Stimulated activated CD4-positive, alpha-beta T cell treated with anti-CD3 and anti-CD28 coated beads, Interleukin-1b, Interleukin-23, amount 100 ng/mL, for 48 hours (primary cell): ENCODE measurements around the gene TCN2.
"Not testable (repeated sequence)": the region's sequence is repeated elsewhere in the genome, so short reads cannot be mapped to it uniquely, and the experiment has no call there.

Experiments used
- DNase-seq: peaks from one replicate; pipeline ENCODE4 v3.0.0-alpha.2; 2020

The TCN2 gene

DNA sequence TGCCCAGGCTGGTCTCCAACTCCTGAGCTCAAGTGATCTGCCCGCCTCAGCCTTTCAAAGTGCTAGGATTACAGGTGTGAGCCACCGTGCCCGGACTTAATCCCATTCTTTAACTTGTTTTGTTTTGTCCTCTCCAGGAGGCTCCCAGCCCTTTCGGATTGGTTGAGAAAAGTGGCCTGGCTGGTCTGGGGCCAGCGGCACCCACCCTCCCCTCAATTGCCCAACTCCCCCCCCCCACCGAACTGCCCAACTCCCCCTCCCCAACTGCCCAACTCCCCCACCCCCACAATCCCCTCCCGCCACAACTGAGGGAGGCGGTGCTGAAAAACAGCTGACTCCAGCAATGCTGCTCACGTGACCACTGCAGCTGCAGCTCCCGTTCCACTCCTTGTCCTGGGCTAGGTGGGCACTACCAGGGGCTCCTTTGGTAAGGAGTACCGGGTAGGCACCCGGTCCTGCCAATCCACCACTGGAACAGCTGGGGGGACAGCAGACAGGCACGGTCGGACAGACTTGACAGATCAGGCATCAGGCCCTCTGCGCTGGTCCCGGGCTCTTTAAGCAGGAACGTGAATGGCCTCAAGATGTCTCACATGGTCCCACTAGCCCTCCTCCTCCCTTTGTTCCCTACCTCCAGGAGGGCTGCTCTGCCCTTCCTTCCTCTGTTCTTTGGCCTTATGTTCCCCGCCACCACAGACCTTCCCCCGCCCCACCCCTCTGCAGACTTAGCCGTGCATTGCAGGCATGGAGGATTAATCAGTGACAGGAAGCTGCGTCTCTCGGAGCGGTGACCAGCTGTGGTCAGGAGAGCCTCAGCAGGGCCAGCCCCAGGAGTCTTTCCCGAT lies at the start of gene TCN2:
Gene TCN2, plus strand, starts transcription at position 720 of the 845 bp plus-strand sequence. CDS start 158 bp downstream, outside the sequence.
- DNase-seq, result peak; percentile 45

GRCh38 chr22:30557243-30557642 lies 49.7 kb upstream of the TCN2 start:
- DNase-seq, result no peak

DNA sequence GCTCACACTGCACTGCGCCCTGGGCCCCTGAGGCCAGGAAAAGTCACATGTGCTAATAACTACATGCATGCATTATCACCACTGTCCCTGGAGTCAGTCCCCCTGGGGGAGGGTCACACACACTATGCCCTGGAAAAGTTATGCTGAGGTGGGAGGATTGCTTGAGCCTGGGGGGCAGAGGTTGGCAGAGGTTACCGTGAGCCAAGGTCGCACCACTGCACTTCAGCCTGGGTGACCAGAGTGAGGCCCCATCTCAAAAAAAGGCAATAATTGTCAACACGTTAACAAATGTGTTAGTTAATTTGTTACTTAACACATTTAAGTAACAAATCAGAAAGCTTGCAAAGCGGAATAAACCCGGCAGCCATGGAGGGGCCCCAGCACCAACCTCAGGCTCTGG lies 47.1 kb upstream of the TCN2 start:
- DNase-seq, result no peak

DNA sequence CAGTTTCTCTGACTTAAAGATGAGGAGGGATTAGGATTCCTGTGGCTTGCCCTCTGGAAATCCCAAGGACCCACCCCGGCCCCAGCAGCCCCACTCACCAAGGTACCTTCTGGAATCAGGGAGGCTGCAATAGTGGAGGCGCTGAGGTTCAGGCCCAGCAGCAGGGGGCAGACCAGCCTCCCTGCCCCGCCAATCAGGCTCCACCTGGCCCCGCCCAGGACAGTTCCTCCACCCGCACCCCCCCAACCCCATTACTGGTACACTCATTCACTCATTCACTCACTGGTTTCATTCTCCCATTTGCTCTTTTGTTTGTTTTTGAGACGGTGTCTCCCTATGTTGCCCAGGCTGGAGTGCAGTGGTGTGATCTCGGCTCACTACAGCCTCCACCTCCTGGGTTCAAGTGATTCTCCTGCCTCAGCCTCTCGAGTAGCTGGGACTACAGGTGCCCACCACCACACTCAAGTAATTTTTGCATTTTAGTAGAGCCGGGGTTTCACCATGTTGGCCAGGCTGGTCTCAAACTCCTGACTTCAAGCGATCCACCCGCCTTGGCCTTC lies 46.3 kb upstream of the TCN2 start:
- peak; percentile 46 for DNase-seq

GRCh38 chr22:30561402-30562189 lies 45.4 kb upstream of the TCN2 start:
- no peak for DNase-seq

GRCh38 chr22:30562366-30562765 lies 44.6 kb upstream of the TCN2 start:
- DNase-seq, result no peak

GRCh38 chr22:30564045-30564760 lies 42.8 kb upstream of the TCN2 start:
- no peak for DNase-seq

- DNase-seq, result no peak
These were observed 42.2 kb upstream of the TCN2 start for GRCh38 chr22:30564761-30565119.

- DNase-seq, result no peak
These were observed 41.6 kb upstream of the TCN2 start for GRCh38 chr22:30565341-30565740.

DNA sequence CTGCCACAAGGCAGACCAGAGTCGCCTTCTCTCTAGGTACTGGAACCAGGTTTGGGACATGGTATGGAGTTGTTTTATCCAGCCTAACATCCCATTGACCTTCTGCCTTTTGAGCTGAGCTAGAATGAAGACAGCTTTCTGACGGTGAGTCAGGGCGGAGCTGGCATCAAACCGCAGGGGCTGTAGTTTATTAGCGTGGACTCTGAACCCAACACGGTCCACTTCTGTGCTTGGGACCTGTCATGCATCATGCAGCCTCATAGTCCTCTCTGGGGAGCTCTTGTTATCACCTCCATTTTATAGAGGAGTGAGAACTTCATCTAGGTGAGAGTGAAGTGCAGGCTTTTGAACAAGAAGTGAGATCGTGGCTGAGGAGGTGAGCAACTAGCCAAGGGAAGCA lies 40.8 kb upstream of the TCN2 start:
- DNase-seq, result no peak

- not testable (repeated sequence) for DNase-seq
These were observed 39.7 kb upstream of the TCN2 start for GRCh38 chr22:30567277-30567676.

DNA sequence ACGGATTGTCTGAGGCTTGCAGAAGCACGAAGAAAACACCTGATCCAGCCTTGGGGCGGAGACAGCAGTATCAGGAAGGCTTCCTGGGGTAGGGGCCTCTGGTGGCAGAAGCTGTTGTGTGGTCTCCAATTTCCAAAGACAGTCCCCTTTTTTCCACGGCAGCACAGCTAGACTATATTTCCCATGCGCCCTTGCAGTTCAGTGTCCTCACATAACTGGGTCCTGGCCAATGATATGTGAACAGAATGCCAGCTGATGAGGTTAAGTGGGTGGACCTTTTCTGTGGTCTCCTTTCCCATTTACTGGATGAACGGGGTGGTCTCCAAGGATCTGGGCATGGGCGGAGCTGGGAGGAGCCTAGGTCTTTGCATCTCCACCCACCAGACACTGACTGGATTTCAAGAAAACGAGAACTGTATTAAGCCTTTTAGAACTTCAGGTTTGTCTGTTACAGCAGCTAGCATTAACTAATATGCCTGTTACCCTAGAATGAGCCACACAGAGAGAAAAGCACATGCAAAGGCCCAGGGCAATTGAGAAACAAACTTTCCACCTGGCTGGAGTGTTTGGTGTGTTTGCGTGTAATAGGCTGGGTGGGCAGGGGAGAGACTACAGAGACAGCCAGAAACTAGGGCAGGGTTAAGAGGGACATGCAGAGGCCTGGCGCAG lies 38.7 kb upstream of the TCN2 start:
- no peak for DNase-seq

DNA sequence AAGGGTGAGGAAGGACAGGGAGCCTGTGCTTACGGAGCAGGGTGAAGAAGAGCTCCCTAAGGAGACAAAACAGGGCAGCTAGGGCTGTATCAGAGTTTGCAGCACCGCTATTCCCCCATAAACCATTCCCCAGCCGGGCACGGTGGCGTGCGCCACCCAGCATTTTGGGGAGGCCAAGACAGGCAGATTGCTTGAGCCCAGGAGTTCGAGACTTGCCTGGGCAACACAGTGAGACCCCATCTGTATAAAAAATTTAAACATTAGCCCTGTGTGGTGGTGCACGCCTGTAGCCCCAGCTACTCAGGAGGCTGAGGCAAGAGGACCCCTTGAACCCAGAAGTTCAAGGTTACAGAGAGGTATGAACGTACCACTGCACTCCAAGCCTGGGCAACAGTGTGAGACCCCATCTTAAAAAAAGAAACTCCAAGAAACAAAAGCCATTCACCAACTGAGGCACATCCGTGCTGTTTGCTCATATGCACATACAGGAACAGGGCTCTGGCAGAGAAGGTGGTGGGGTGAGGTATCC lies 37.2 kb upstream of the TCN2 start:
- DNase-seq, result no peak

DNA sequence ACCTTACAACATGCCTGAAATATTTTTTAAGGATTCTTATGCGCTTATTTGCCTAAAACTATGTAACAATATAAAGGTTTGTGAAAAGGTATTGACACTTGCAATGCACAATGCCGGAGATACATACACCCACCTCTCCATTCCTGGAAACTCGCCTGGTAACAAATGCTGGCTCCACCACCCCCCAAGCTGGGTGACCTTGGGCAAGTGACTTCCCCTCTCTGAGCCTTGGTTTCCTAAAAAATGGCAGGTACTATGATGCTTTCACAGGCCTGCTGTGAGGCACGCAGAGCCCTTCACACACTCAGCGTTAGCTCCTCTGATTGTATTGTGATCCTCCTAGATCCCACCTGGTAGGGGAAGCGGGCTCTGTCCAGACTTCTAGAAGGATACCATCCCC lies 34.8 kb upstream of the TCN2 start:
- DNase-seq, result no peak

DNA sequence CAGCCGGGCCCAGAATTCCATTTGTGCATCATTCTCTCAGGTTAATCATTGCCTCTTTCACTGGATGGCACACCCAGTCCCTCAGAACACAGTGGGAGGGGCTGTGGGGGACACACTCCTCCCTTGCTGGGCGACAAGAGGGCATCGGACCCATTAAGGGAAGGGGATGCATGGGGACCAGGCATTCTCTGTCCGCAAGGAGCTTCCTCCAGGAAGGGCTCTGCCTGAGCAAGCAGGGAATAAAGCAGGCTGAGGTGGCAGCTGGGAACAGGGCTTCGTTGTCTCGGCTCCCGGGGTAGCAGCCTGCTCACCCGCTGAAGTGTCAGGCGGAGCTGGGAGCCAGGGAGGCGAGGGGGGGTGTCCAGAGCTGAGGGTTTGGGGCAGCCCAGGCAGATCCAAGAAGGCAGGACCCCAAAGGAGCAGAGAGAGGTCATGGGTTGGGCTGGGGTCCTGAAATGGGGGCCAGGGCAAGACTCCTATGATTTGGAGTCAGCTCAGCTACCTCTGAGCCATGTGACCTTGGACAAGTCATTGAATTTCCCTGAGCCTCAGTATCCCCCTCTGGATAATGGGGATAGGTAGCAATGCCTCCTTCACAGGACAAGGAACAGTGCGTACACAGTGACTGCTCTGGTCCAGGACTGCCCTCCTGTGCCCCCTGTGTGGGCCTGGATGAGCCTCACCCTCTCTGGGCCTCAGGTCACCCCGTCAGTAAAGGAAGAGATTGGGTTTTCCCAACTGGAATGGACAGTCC lies 34.0 kb upstream of the TCN2 start:
- no peak for DNase-seq

GRCh38 chr22:30573594-30574094 lies 33.3 kb upstream of the TCN2 start:
- DNase-seq, result no peak

DNA sequence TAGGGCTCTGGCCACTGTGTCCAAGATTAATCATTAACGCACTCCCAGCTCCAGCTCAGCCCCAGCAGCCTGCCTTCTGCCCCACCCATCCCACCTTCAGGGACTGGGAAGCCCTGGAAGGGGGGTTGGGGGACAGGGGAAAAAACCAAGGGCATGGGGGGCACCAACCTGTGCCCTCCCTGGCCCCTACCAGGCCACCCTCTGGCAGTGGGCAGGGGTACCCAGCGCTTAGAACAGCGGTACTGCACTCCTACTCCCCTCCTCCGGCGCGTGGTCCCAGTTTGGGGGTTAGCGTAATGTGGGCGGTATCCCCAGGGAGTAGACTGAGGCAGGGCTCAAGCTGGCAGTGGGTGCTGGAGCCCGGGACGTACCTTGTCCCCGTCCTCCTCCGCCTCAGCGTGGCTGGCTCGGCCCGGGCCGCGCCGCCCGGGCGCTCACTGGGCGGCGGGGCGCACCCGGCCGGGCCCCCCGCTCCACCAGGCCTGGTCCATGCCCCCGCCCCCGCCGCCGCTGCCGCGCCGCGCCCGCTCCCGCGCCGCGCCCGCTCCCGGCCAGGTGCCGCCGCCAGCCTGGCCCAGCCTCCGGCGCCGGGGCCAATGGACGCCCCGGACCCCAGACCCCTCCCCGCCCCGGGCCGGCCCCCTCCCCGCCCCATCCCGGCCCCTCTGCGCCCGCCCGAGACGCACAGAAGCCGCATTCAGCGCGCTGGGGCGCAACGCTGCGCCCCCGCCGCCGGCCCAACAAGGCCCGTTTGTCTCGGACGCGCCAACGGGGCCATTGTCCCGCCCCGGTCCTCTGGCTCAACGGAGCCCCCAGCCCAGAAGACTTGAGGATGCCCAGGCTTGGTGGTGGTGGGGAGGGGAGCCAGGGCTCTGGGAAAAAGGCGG lies 32.6 kb upstream of the TCN2 start, which contains the start of gene GAL3ST1:
Gene GAL3ST1, minus strand, starts transcription at position 571 of the 887 bp plus-strand sequence. CDS start 17,273 bp downstream, outside the sequence.
- no peak for DNase-seq

- DNase-seq, result no peak
These were observed 31.8 kb upstream of the TCN2 start for GRCh38 chr22:30574997-30575671.

- DNase-seq, result no peak
These were observed 31.1 kb upstream of the TCN2 start for GRCh38 chr22:30575859-30576258.

- no peak for DNase-seq
These were observed 28.5 kb upstream of the TCN2 start for GRCh38 chr22:30578481-30578880.
